Measurements from ENCODE around the gene TENM4.

TENM4 gene

DNA sequence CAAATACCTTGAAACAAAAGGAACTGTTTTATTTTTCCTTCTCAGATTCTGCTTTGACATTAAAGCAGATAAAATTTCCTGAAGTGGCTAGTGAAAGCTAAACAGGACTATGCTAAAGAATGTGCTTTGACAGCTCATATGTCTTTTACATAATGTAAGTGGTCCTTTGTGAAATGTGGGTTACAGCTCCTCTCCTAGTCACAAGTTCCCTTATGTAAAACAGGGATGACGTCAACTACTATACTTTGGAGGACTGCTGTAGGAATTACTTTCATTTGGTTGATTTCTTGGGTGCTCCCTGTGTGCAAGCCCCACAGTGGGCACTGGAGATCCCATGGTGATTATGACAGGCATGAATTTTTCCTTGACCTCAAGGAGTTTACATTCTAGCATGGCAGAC is 649.6 kb downstream of the TENM4 start:
- no peak for DNase-seq (ENCODE audit: extremely low spot score)
- TF ChIP-seq FOXM1 (IDR thresholded peaks at IDR 0.05; ENCODE audit: borderline replicate concordance), result no peak
- TF ChIP-seq ZNF384 (IDR thresholded peaks at IDR 0.05), result no peak
- TF ChIP-seq CTBP1 (IDR thresholded peaks at IDR 0.05; ENCODE audit: borderline replicate concordance), result no peak
- no peak for TF ChIP-seq BHLHE40 (IDR thresholded peaks at IDR 0.05; ENCODE audit: borderline replicate concordance)
- no peak for TF ChIP-seq NFRKB (IDR thresholded peaks at IDR 0.05)
- no peak for TF ChIP-seq ARNT (IDR thresholded peaks at IDR 0.05)
- TF ChIP-seq ELF4 (IDR thresholded peaks at IDR 0.05), result no peak
- no peak for TF ChIP-seq PKNOX1 (IDR thresholded peaks at IDR 0.05)
- TF ChIP-seq FOXA1 (IDR thresholded peaks at IDR 0.05), result no peak
- POLR2A ChIA-PET, result no interaction called here
- CTCF ChIA-PET, result interaction anchor here (0.8 to 1.4 kb wide), 2 partner anchors 9 to 309 kb away, joined by 3 read pairs; no protein-coding TSS in a partner anchor

DNA sequence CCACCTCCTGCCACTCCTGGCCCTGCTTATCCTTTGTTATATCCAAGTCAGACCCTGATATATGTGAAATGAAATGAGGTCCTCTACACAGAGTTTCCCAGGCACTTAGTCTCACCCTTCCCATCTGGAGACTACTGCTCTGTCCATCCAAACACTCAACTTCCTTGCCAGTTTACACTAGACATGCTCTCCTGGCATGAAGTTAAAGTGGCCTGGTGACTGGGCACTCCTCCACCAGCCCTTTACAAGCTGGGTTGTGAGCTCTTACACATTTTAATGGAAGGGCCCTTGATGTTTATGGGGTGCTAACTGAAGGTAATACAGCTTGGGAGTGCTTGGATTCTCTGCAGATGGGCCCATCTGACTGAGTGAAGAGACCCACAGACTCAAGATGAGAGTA is 650.0 kb downstream of the TENM4 start:
- no peak for TF ChIP-seq FOXA1 (IDR thresholded peaks at IDR 0.05)
- TF ChIP-seq PKNOX1 (IDR thresholded peaks at IDR 0.05), result no peak
- no peak for TF ChIP-seq LEF1 (IDR thresholded peaks at IDR 0.05; ENCODE audit: borderline replicate concordance)
- no peak for TF ChIP-seq FOXK2 (IDR thresholded peaks at IDR 0.05)
- no peak for TF ChIP-seq HDGF (IDR thresholded peaks at IDR 0.05; ENCODE audit: borderline replicate concordance)
- TF ChIP-seq ZNF384 (IDR thresholded peaks at IDR 0.05), result no peak
- TF ChIP-seq TARDBP (IDR thresholded peaks at IDR 0.05), result no peak
- TF ChIP-seq CTBP1 (IDR thresholded peaks at IDR 0.05; ENCODE audit: borderline replicate concordance), result no peak
- TF ChIP-seq ELF4 (IDR thresholded peaks at IDR 0.05), result no peak
- no peak for TF ChIP-seq FOXM1 (IDR thresholded peaks at IDR 0.05; ENCODE audit: borderline replicate concordance)
- no peak for TF ChIP-seq ARNT (IDR thresholded peaks at IDR 0.05)
- no peak for TF ChIP-seq BHLHE40 (IDR thresholded peaks at IDR 0.05; ENCODE audit: borderline replicate concordance)
- no peak for TF ChIP-seq NFRKB (IDR thresholded peaks at IDR 0.05)
- TF ChIP-seq SUZ12 (IDR thresholded peaks at IDR 0.05), result no peak
- no peak for TF ChIP-seq SP1 (IDR thresholded peaks at IDR 0.05)
- CTCF ChIA-PET, result no interaction called here
- POLR2A ChIA-PET, result no interaction called here
- no peak for DNase-seq (ENCODE audit: extremely low spot score)

DNA sequence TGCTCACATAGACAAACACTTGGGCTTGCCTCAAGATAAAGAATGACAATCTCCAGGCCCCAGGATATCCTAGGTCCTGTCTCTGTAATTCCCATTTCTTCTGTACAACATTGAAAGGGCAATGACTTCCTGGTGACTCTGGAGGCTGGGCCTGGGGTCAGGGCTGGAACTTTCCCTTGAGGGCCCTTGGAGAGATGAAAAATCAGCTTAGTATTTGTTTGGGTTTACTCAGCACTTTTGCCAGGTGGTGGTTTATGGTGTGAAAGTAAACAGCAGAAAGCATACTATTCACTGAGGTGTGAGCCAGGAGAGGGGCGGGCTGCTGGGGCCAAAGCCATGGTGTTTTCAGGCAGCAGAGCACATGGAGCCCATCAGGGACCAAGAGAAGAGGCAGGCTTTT is 651.5 kb downstream of the TENM4 start:
- TF ChIP-seq ZNF384 (IDR thresholded peaks at IDR 0.05) (no peak), FOXM1 (IDR thresholded peaks at IDR 0.05; ENCODE audit: borderline replicate concordance) (no peak), NFRKB (IDR thresholded peaks at IDR 0.05) (no peak), BHLHE40 (IDR thresholded peaks at IDR 0.05; ENCODE audit: borderline replicate concordance) (no peak), LEF1 (IDR thresholded peaks at IDR 0.05; ENCODE audit: borderline replicate concordance) (no peak), PKNOX1 (IDR thresholded peaks at IDR 0.05) (no peak), L3MBTL2 (conservative IDR thresholded peaks at IDR 0.05) (no peak), SP1 (IDR thresholded peaks at IDR 0.05) (no peak), TARDBP (IDR thresholded peaks at IDR 0.05) (no peak), ARNT (IDR thresholded peaks at IDR 0.05) (no peak), HDGF (IDR thresholded peaks at IDR 0.05; ENCODE audit: borderline replicate concordance) (no peak), ELF4 (IDR thresholded peaks at IDR 0.05) (no peak), FOXA1 (IDR thresholded peaks at IDR 0.05) (no peak), FOXK2 (IDR thresholded peaks at IDR 0.05) (no peak), SUZ12 (IDR thresholded peaks at IDR 0.05) (no peak)
- POLR2A ChIA-PET, result no interaction called here
- CTCF ChIA-PET, result no interaction called here
- DNase-seq (ENCODE audit: extremely low spot score), result no peak

DNA sequence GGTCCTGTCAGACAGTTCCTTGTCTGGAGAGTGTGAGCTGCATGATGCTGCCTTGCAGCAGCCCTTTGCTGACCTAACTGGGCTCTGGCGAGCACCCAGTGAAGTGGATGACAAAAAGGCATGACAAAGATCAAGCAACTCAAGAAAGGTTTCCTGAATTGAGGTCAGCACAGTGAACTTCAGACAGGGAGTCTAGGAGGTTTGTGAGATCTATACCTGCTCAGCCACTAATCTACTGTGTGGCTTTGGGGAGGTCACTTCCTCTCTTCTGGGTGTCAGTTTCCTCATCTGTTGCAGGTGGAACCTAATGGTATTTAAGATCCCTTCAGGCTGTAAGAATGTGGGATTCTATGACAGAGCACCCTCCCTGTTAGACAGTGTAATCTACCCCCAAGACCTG is 652.3 kb downstream of the TENM4 start:
- POLR2A ChIA-PET, result no interaction called here
- TF ChIP-seq SUZ12 (IDR thresholded peaks at IDR 0.05), result no peak
- DNase-seq (ENCODE audit: extremely low spot score), result no peak
- CTCF ChIA-PET, result no interaction called here

GRCh38 chr11:78787696-78788095 is 653.1 kb downstream of the TENM4 start:
- no peak for DNase-seq (ENCODE audit: extremely low spot score)
- POLR2A ChIA-PET, result no interaction called here
- CTCF ChIA-PET, result no interaction called here
- no peak for TF ChIP-seq L3MBTL2 (conservative IDR thresholded peaks at IDR 0.05)
- no peak for TF ChIP-seq NFRKB (IDR thresholded peaks at IDR 0.05)
- TF ChIP-seq ARNT (IDR thresholded peaks at IDR 0.05), result no peak
- TF ChIP-seq BHLHE40 (IDR thresholded peaks at IDR 0.05; ENCODE audit: borderline replicate concordance), result no peak
- no peak for TF ChIP-seq TARDBP (IDR thresholded peaks at IDR 0.05)

DNA sequence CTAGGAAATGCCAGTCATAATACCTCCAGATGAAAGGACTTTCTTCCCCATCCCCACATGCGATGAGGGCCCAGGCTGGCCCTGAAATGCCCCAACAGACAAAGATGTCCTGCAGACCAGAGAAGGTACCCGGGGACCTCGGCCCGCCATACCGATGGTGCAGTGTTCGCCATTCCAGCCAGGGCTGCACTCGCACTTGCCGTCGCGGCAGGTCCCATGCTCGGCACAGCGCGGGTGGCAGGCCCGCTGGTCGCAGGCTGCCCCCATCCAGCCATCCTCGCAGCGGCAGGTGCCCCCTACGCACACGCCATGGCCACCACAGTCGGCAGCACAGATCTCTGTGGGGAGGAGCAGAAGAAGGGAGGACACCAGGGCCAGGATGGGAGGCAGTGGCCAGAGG is 654.1 kb downstream of the TENM4 start:
- no peak for DNase-seq (ENCODE audit: extremely low spot score)
- ChIA-PET CTCF (interaction anchor here (1.2 to 2.2 kb wide), 2 partner anchors 12 to 310 kb away, joined by 4 to 8 read pairs; no protein-coding TSS in a partner anchor), POLR2A (no interaction called here)
- TF ChIP-seq NFRKB (IDR thresholded peaks at IDR 0.05) (no peak), ELF4 (IDR thresholded peaks at IDR 0.05) (no peak), PKNOX1 (IDR thresholded peaks at IDR 0.05) (no peak), BHLHE40 (IDR thresholded peaks at IDR 0.05; ENCODE audit: borderline replicate concordance) (no peak), TARDBP (IDR thresholded peaks at IDR 0.05) (no peak), CTBP1 (IDR thresholded peaks at IDR 0.05; ENCODE audit: borderline replicate concordance) (no peak), SP1 (IDR thresholded peaks at IDR 0.05) (no peak), ZNF384 (IDR thresholded peaks at IDR 0.05) (no peak), SUZ12 (IDR thresholded peaks at IDR 0.05) (no peak)

All from HEK293T (cell line).